Tibial nerve (tissue), 4 donors: ENCODE data around the gene PEX16.

Source experiments
- EP300 ChIP-seq, 2 donors: sonication (generic); formaldehyde crosslinking; IDR thresholded peaks; one replicate each; pipeline ENCODE4 v1.6.1; 2017; ENCODE audit warnings: antibody characterized with exemption in 2 of 2, mild to moderate bottlenecking in 1 of 2
- POLR2A ChIP-seq, 2 donors: fragments of 450-650 bp; IDR thresholded peaks; one replicate each; pipeline ENCODE4 v1.6.1; 2017; ENCODE audit warnings: antibody characterized with exemption in 2 of 2, mild to moderate bottlenecking in 2 of 2, moderate library complexity in 2 of 2
- TF ChIP-seq, protein P1 (sequence below), 5 experiments: fragments of 200-600 bp in 3 of 5; fragments of 450-650 bp in 2 of 5; sonication (generic) in 3 of 5; IDR thresholded peaks; one replicate each; pipeline ENCODE4 v1.5.1; 2016 to 2019; ENCODE audit warnings: antibody characterized with exemption in 5 of 5, mild to moderate bottlenecking in 3 of 5, moderate library complexity in 2 of 5

DNA sequence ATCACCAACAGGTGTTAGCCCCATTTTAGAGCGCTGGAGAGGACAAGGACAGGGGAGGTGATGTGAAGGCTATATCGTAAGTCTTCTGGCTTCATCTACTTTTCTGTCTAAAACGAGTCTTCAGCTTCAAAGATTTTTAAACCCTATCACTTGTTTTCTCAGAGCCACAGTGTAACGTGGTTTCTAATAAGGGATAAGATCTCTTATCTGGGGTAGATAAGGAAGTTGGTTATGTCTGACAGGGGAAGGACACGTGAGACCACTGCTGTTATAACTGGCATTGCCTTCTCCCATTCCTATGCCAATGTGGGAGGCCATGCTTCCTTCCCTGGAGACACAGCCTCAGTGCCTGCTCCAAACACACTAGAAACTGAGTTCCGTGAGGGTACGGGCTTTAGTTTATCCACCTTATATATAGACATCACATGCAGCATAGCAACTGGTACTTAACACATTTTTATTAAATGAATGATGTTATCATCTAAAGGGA is 44.1 kb upstream of the PEX16 start:
- TF ChIP-seq, protein P1, sequence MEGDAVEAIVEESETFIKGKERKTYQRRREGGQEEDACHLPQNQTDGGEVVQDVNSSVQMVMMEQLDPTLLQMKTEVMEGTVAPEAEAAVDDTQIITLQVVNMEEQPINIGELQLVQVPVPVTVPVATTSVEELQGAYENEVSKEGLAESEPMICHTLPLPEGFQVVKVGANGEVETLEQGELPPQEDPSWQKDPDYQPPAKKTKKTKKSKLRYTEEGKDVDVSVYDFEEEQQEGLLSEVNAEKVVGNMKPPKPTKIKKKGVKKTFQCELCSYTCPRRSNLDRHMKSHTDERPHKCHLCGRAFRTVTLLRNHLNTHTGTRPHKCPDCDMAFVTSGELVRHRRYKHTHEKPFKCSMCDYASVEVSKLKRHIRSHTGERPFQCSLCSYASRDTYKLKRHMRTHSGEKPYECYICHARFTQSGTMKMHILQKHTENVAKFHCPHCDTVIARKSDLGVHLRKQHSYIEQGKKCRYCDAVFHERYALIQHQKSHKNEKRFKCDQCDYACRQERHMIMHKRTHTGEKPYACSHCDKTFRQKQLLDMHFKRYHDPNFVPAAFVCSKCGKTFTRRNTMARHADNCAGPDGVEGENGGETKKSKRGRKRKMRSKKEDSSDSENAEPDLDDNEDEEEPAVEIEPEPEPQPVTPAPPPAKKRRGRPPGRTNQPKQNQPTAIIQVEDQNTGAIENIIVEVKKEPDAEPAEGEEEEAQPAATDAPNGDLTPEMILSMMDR (IDR thresholded peaks at IDR 0.05), result no peak
- TF ChIP-seq POLR2A (IDR thresholded peaks at IDR 0.05) (no peak), EP300 (IDR thresholded peaks at IDR 0.05) (no peak)
